Measurements from ENCODE around the gene CIAPIN1.

The CIAPIN1 gene

DNA sequence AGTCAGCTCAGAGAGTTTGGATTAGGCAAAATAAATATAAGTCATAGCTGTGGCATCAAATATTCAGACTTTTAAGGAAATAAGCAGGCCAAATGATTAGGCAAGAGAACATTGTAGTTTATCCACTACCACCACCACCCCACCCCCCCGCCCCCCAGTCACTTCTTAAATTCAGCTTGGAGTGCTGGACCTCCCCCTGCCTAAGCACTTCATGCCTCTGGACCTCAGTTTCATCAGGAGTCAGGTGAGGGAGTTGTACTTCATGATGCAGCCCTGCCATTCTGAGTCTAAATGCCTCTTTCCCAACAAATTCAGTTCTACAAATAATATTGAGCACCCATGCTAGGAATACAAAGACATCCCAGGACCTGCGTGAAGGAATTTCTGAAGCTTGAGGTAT is 17.3 kb upstream of the CIAPIN1 start:
- no peak overlapping the region for H3K4me3 ChIP-seq (ENCODE audit: low read depth, low read length)
- DNase-seq (ENCODE audit: low read depth), result no peak
- TF ChIP-seq, protein P1, sequence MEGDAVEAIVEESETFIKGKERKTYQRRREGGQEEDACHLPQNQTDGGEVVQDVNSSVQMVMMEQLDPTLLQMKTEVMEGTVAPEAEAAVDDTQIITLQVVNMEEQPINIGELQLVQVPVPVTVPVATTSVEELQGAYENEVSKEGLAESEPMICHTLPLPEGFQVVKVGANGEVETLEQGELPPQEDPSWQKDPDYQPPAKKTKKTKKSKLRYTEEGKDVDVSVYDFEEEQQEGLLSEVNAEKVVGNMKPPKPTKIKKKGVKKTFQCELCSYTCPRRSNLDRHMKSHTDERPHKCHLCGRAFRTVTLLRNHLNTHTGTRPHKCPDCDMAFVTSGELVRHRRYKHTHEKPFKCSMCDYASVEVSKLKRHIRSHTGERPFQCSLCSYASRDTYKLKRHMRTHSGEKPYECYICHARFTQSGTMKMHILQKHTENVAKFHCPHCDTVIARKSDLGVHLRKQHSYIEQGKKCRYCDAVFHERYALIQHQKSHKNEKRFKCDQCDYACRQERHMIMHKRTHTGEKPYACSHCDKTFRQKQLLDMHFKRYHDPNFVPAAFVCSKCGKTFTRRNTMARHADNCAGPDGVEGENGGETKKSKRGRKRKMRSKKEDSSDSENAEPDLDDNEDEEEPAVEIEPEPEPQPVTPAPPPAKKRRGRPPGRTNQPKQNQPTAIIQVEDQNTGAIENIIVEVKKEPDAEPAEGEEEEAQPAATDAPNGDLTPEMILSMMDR (IDR thresholded peaks at IDR 0.05; ENCODE audit: low read depth, low read length, missing control alignments), result no peak
- in situ Hi-C loops (cut with HindIII; ENCODE audit: low sequenced_read_pairs), result no loop called here

DNA sequence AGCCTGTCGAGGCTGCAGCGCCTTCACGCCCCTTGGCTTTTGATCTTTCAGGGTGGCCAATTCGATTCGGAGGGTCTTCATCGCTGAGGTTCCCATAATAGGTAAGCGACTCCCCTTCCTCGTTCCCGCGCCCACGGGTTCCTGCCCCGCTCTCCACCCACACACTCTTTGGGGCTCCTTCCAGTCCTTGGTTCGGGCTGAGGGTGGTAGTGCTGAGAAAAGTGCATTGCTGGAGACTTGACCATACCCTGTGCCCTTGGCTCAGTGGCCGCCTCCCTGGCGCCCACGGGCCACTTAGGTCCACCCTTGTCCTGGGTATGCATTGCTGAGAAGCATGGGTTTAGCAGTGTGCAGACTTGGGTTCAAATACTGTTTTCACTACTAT is 15.8 kb upstream of the CIAPIN1 start:
- in situ Hi-C loops (cut with HindIII; ENCODE audit: low sequenced_read_pairs), result no loop called here
- H3K4me3 ChIP-seq (ENCODE audit: low read depth, low read length), result peak overlapping the region; percentile 91
- no peak for DNase-seq (ENCODE audit: low read depth)
- TF ChIP-seq, protein P1 (IDR thresholded peaks at IDR 0.05; ENCODE audit: low read depth, low read length, missing control alignments), result no peak

DNA sequence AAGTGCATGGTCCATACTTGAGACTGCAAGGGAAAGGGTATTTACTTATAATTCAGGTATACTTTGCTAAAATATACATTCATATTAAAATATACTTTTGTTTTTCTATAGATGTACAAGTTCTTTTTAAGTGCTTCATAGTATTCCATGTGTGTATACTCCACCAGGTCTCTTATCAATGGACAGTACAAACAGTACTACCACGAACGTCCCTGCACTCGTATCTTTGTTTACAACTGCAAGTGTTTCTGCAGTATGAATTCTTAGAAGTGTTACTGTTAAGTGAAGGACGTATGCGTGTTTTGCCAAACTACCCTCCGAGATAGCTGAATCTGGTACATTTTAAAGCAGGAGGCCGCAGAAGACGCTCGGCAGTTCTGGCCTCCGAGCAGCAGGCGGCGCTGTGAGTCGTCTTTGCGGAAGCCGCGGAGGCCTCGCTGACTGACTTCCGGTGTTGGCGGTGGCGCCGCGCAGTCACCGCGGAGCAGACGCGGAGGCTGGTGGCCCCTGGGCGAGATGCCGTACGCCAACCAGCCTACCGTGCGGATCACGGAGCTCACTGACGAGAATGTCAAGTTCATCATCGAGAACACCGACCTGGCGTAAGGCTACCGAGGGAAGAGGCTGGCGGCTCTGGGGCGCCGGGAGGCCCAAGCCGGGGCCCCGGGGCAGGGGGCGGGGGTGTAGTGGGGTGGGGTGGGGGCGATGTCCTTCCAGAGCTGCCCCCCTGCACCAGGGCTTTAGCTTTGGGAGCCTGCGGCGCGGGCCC is 15.2 kb upstream of the CIAPIN1 start, which contains the start of gene POLR2C:
Gene POLR2C (plus strand): TSS at position 471 of the 769 bp plus-strand sequence. CDS start 46 bp downstream, at position 517.
- DNase-seq (ENCODE audit: low read depth), result peak; percentile 68
- TF ChIP-seq, protein P1 (IDR thresholded peaks at IDR 0.05; ENCODE audit: low read depth, low read length, missing control alignments), result peak; percentile 81
- H3K4me3 ChIP-seq (ENCODE audit: low read depth, low read length), result peak within 1 kb of the TSS; percentile 91
- in situ Hi-C loops (cut with HindIII; ENCODE audit: low sequenced_read_pairs), result no loop called here

DNA sequence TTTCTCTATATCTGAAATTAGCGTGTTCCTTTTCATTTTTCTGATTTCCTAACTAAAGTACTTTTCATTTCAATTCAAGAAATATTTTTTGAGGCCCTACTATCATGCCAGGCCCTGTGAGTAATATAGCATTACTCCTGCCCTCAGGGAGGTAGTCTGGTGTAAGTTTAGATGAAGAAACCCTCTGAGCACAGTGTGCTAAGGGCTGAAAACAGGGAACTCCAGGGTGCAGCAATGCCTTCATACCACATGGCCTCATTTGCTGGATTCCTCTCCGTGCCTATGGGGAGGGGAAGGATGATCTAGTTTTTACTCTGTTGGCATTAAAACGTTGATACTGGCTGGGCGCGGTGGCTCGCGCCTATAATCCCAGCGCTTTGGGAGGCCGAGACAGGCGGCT is 4.8 kb upstream of the CIAPIN1 start:
- DNase-seq (ENCODE audit: low read depth), result no peak
- in situ Hi-C loops (cut with HindIII; ENCODE audit: low sequenced_read_pairs), result no loop called here
- H3K4me3 ChIP-seq (ENCODE audit: low read depth, low read length), result no peak overlapping the region
- TF ChIP-seq, protein P1 (IDR thresholded peaks at IDR 0.05; ENCODE audit: low read depth, low read length, missing control alignments), result no peak

DNA sequence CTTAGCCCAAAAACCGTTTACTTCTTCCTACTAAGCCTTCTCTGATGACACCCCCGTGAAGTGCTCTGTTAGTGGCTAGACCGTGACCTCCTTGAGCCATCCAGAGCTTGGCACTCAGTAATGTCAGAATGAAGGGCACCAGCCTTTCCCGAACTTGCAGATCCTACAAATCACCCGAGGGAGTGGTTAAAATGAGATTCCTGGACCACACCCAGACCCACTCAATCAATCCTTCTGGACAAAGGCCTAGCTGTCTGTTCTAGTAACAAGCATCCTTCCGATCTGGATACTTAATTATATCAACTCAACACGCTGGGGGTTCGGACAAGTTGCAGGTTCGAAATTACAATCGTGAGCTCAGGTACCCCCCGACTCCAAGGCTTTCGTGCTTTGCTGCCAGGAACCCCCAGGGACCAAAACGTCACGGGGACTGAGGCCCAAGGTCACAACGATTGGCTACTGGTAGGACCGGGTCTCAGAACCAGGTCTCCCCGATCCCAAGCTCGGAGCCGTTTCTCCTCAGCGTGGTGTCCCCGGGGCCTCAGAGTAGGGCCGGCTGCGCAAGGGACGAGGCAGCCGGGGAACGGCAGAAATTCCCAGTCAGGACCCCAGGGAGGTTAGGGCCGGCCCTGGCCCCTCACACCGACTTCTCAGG is 527 bp downstream of the CIAPIN1 start:
- in situ Hi-C loops (cut with HindIII; ENCODE audit: low sequenced_read_pairs), result no loop called here
- H3K4me3 ChIP-seq (ENCODE audit: low read depth, low read length), result peak overlapping the region; percentile 76
- no peak for DNase-seq (ENCODE audit: low read depth)
- TF ChIP-seq, protein P1 (IDR thresholded peaks at IDR 0.05; ENCODE audit: low read depth, low read length, missing control alignments), result no peak

DNA sequence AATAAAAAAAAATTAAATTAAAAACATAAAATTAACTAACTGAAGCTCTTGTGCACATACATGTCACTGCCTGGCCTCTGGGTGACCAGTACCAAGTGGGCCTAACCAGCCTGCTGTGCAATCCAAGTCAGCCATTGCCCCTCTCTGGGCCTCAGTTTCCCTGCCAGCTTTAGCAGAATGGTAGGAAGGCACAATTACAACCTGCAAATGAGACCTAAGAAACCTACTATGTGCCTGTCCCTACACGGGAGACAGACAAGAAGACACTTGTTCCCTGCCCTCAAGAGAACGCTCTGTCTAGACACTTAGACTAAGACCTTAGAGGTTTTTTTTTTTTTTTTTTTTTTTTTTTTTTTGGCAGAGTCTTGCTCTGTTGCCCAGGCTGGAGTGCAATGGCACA is 1.7 kb downstream of the CIAPIN1 start:
- in situ Hi-C loops (cut with HindIII; ENCODE audit: low sequenced_read_pairs), result no loop called here
- DNase-seq (ENCODE audit: low read depth), result no peak
- H3K4me3 ChIP-seq (ENCODE audit: low read depth, low read length), result no peak overlapping the region
- TF ChIP-seq, protein P1 (IDR thresholded peaks at IDR 0.05; ENCODE audit: low read depth, low read length, missing control alignments), result no peak

All from astrocyte of the cerebellum (primary cell).